Measurements from ENCODE around the gene POLD3.

DNA sequence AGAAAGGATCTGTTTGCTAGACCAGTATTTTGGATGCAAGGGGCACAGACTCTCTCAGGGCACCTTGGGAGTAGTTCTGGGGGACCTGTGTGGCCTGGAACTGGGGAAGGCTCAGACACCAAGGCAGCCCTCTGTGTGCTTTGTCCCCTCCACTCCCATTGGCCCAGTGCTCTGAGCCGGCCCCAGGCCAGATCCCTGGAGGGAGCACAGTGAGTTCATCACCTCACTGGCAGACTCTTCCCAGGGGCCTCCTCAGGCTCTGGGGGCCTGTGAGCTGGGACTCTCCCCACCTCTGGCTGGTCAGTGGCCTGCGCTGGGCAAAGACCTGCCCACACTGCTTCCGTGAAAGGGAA lies 87.1 kb downstream of the POLD3 start:
- TF ChIP-seq, protein P1, sequence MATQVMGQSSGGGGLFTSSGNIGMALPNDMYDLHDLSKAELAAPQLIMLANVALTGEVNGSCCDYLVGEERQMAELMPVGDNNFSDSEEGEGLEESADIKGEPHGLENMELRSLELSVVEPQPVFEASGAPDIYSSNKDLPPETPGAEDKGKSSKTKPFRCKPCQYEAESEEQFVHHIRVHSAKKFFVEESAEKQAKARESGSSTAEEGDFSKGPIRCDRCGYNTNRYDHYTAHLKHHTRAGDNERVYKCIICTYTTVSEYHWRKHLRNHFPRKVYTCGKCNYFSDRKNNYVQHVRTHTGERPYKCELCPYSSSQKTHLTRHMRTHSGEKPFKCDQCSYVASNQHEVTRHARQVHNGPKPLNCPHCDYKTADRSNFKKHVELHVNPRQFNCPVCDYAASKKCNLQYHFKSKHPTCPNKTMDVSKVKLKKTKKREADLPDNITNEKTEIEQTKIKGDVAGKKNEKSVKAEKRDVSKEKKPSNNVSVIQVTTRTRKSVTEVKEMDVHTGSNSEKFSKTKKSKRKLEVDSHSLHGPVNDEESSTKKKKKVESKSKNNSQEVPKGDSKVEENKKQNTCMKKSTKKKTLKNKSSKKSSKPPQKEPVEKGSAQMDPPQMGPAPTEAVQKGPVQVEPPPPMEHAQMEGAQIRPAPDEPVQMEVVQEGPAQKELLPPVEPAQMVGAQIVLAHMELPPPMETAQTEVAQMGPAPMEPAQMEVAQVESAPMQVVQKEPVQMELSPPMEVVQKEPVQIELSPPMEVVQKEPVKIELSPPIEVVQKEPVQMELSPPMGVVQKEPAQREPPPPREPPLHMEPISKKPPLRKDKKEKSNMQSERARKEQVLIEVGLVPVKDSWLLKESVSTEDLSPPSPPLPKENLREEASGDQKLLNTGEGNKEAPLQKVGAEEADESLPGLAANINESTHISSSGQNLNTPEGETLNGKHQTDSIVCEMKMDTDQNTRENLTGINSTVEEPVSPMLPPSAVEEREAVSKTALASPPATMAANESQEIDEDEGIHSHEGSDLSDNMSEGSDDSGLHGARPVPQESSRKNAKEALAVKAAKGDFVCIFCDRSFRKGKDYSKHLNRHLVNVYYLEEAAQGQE (IDR thresholded peaks at IDR 0.05; ENCODE audit: low read depth, low read length), result no peak
- TF ChIP-seq PAX8 (IDR thresholded peaks at IDR 0.05) (no peak), ATF7 (IDR thresholded peaks at IDR 0.05; ENCODE audit: low read depth) (no peak), ZNF274 (IDR thresholded peaks at IDR 0.05; ENCODE audit: insufficient read depth, insufficient read length) (no peak), RCOR1 (conservative IDR thresholded peaks at IDR 0.05; ENCODE audit: low read depth, low read length) (no peak), NFYB (IDR thresholded peaks at IDR 0.05; ENCODE audit: insufficient read depth, low read depth, low read length) (no peak)
- TF ChIP-seq, protein P2, sequence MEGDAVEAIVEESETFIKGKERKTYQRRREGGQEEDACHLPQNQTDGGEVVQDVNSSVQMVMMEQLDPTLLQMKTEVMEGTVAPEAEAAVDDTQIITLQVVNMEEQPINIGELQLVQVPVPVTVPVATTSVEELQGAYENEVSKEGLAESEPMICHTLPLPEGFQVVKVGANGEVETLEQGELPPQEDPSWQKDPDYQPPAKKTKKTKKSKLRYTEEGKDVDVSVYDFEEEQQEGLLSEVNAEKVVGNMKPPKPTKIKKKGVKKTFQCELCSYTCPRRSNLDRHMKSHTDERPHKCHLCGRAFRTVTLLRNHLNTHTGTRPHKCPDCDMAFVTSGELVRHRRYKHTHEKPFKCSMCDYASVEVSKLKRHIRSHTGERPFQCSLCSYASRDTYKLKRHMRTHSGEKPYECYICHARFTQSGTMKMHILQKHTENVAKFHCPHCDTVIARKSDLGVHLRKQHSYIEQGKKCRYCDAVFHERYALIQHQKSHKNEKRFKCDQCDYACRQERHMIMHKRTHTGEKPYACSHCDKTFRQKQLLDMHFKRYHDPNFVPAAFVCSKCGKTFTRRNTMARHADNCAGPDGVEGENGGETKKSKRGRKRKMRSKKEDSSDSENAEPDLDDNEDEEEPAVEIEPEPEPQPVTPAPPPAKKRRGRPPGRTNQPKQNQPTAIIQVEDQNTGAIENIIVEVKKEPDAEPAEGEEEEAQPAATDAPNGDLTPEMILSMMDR (IDR thresholded peaks at IDR 0.05 in 2 of 3, conservative IDR thresholded peaks at IDR 0.05 in 1 of 3; ENCODE audit: control insufficient read depth in 2 of 3, extremely low read depth in 1 of 3, insufficient read depth in 1 of 3, low read depth in 3 of 3, low read length in 3 of 3), result no peak
